ENCODE data around the gene NDUFA9.

The NDUFA9 gene

GRCh38 chr12:4685317-4685716, 36.4 kb downstream of the NDUFA9 start:
- in situ Hi-C loops (cut with HindIII; ENCODE audit: low sequenced_read_pairs): no loop called here

- in situ Hi-C loops (cut with HindIII; ENCODE audit: low sequenced_read_pairs): no loop called here
Observed at GRCh38 chr12:4690760-4691159, 41.8 kb downstream of the NDUFA9 start.

Measured in DLD1 (cell line).